Activated naive CD4-positive, alpha-beta T cell treated with anti-CD3 and anti-CD28 coated beads, Interleukin-2, amount 10 ng/mL, durations not matched to agents 7 days and 5 days (primary cell): Measurements from ENCODE around the gene TMEM81.

Source experiments
- CTCF ChIA-PET: fragments of 350-600 bp; sonication (Branson Sonifier 250); formaldehyde crosslinking; loops from one replicate; lab custom pipeline; 2021; ENCODE audit warnings: antibody characterized with exemption; lab: Charles Lee
- DNase-seq: peaks from one replicate; pipeline ENCODE4 v3.0.0-alpha.2; 2020
- H3K27ac Mint-ChIP-seq: one replicate; pipeline ENCODE4 v1.8.0; 2021; ENCODE audit warnings: mild to moderate bottlenecking, moderate library complexity, mixed read lengths
- H3K27me3 Mint-ChIP-seq: one replicate; pipeline ENCODE4 v1.8.0; 2021; ENCODE audit warnings: mild to moderate bottlenecking, mixed read lengths
- H3K36me3 Mint-ChIP-seq: one replicate; pipeline ENCODE4 v1.8.0; 2021; ENCODE audit warnings: mixed read lengths
- H3K4me1 Mint-ChIP-seq: one replicate; pipeline ENCODE4 v1.8.0; 2021; ENCODE audit warnings: mixed read lengths
- H3K4me3 Mint-ChIP-seq: one replicate; pipeline ENCODE4 v1.8.0; 2021; ENCODE audit warnings: mild to moderate bottlenecking, moderate library complexity, mixed read lengths
- H3K9me3 Mint-ChIP-seq: one replicate; pipeline ENCODE4 v1.8.0; 2021; ENCODE audit warnings: mixed read lengths

The TMEM81 gene

GRCh38 chr1:205102404-205102803, 18.1 kb upstream of the TMEM81 start:
- Mint-ChIP-seq H3K36me3 (peaks cover 71% of the 10 kb centered on the region), H3K4me3 (no peak overlapping the region), H3K4me1 (no peaks in the 10 kb centered on the region), H3K27ac (no peak overlapping the region), H3K27me3 (no peaks in the 10 kb centered on the region), H3K9me3 (no peaks in the 10 kb centered on the region)
- CTCF ChIA-PET, result no interaction called here
- DNase-seq, result no peak

GRCh38 chr1:205098242-205098641, 14.0 kb upstream of the TMEM81 start:
- CTCF ChIA-PET, result no interaction called here
- DNase-seq, result no peak
- no peak overlapping the region for H3K27ac Mint-ChIP-seq
- H3K4me3 Mint-ChIP-seq, result no peak overlapping the region
- H3K9me3 Mint-ChIP-seq, result no peaks in the 10 kb centered on the region
- peaks cover 67% of the 10 kb centered on the region for H3K36me3 Mint-ChIP-seq
- H3K4me1 Mint-ChIP-seq, result no peaks in the 10 kb centered on the region
- H3K27me3 Mint-ChIP-seq, result no peaks in the 10 kb centered on the region

- H3K4me1 Mint-ChIP-seq, result no peaks in the 10 kb centered on the region
- H3K36me3 Mint-ChIP-seq, result peaks cover 57% of the 10 kb centered on the region
- CTCF ChIA-PET, result no interaction called here
- no peaks in the 10 kb centered on the region for H3K9me3 Mint-ChIP-seq
- H3K4me3 Mint-ChIP-seq, result no peak overlapping the region
- no peak for DNase-seq
- H3K27me3 Mint-ChIP-seq, result no peaks in the 10 kb centered on the region
- H3K27ac Mint-ChIP-seq, result peak overlapping the region; percentile 60
Observed at GRCh38 chr1:205095422-205095821, 11.2 kb upstream of the TMEM81 start.

DNA sequence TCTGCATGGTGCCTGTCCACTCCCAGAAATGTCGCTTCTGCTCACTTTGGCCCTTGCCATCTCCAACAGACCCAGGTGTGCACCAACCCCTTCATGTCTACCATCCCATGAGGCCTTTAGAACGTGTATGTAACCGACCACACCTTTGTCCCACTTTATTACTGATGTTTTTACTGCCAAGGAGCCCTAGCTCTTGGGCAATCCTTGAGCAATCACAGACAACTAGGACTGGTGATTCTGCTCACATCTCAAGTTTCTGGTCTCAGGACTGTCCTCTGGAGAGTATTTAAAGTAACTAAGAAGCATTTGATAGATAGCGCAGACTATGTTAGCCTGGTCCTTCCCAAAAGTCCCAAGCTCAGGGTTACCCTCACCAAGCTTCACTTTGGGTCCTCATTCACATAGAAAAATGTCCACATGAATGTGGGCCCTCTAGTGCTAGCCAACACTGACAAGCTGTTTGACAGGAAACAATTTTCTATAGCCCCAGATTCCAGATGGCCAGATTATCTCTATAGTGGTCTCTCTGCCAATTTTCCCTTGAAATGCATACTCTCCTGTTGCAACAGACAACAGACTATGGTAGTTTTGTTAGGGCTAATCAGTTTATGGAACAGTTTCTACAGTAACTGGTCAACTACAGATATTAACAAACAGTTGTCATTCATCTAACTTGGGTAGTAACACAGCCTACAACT, 6.9 kb upstream of the TMEM81 start:
- Mint-ChIP-seq H3K36me3 (peaks cover 53% of the 10 kb centered on the region), H3K4me3 (no peak overlapping the region), H3K27ac (no peak overlapping the region), H3K27me3 (no peaks in the 10 kb centered on the region), H3K4me1 (no peaks in the 10 kb centered on the region), H3K9me3 (no peaks in the 10 kb centered on the region)
- CTCF ChIA-PET, result no interaction called here
- no peak for DNase-seq

DNA sequence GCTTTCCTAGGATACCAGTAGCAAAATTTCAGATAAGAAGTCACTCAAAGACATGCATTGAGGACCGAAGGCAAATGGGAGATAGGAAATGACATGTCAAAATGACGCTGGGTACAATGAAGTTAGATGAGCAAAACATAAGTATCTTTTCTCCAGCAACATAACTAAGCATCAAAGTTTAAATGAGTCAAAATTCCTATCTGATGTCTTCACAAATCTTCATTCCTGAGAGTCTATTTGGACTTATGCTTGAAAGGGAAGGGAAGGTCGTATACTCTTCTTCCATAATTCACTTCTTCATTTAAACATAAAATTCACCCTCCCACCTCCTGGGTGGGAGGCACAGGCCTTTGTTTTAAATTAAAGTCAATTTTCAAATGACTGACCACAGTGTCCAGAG, 4.1 kb upstream of the TMEM81 start:
- H3K4me1 Mint-ChIP-seq, result no peaks in the 10 kb centered on the region
- H3K4me3 Mint-ChIP-seq, result no peak overlapping the region
- no peaks in the 10 kb centered on the region for H3K27me3 Mint-ChIP-seq
- H3K36me3 Mint-ChIP-seq, result peaks cover 58% of the 10 kb centered on the region
- no peaks in the 10 kb centered on the region for H3K9me3 Mint-ChIP-seq
- no peak for DNase-seq
- CTCF ChIA-PET, result interaction anchor here (2.0 kb wide), 1 partner anchor 27 kb away, joined by 5 read pairs; no protein-coding TSS in a partner anchor
- H3K27ac Mint-ChIP-seq, result no peak overlapping the region

DNA sequence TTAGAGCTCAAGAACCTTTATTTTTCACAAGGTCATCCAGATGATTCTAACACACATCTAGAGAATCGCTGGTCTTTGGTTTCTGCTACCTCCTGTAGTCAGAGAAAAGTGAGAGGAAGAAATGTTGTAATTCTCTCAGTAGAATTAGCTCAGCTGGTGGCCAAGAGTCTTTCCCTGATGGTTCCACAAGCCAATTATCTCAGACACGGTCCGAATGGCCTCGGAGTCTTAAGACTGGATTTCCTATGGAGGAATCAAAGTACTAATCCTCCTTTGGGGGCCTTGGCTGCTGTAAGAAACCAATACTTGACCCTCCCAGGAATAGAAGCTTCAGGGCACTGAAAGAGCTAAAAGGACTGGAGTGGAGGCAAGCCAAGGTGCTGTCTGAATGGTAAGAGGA, 1.8 kb downstream of the TMEM81 start:
- CTCF ChIA-PET, result no interaction called here
- H3K36me3 Mint-ChIP-seq, result peaks cover 27% of the 10 kb centered on the region

DNA sequence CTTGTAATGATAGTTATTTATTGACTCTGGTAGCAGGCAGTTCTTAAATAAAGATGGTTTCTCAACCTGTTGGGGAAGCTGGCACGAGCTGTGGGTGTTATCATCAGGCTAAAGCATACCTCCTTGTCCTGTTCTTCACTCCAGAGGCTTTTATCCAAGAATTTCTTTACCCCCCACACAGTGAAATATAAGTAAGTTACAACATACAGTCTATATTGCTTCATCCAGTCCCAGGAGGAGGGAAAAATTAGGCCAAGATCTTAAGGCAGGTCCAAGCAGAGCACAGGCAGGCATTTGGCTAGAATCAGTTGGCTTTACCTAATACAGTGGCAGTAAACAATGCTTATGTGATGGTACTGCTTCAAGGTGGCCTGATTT, 6.3 kb downstream of the TMEM81 start:
- Mint-ChIP-seq H3K27ac (no peak overlapping the region), H3K4me3 (no peak overlapping the region), H3K9me3 (no peaks in the 10 kb centered on the region), H3K27me3 (peaks cover 12% of the 10 kb centered on the region), H3K4me1 (no peaks in the 10 kb centered on the region), H3K36me3 (no peaks in the 10 kb centered on the region)
- no peak for DNase-seq
- CTCF ChIA-PET, result no interaction called here

More for the DNA sequence above, 1.8 kb downstream of the TMEM81 start:
- Mint-ChIP-seq H3K4me1 (no peaks in the 10 kb centered on the region), H3K9me3 (no peaks in the 10 kb centered on the region), H3K4me3 (no peak overlapping the region), H3K27ac (no peak overlapping the region), H3K27me3 (no peaks in the 10 kb centered on the region)
- DNase-seq, result no peak

GRCh38 chr1:205077158-205077933, 6.9 kb downstream of the TMEM81 start:
- Mint-ChIP-seq H3K4me3 (no peak overlapping the region), H3K9me3 (no peaks in the 10 kb centered on the region), H3K27ac (no peak overlapping the region), H3K27me3 (peaks cover 12% of the 10 kb centered on the region), H3K36me3 (no peaks in the 10 kb centered on the region), H3K4me1 (no peaks in the 10 kb centered on the region)
- DNase-seq, result no peak
- CTCF ChIA-PET, result interaction anchor here (1.1 to 7.7 kb wide), 2 partner anchors 15 to 177 kb away, joined by 4 to 56 read pairs; no protein-coding TSS in a partner anchor

DNA sequence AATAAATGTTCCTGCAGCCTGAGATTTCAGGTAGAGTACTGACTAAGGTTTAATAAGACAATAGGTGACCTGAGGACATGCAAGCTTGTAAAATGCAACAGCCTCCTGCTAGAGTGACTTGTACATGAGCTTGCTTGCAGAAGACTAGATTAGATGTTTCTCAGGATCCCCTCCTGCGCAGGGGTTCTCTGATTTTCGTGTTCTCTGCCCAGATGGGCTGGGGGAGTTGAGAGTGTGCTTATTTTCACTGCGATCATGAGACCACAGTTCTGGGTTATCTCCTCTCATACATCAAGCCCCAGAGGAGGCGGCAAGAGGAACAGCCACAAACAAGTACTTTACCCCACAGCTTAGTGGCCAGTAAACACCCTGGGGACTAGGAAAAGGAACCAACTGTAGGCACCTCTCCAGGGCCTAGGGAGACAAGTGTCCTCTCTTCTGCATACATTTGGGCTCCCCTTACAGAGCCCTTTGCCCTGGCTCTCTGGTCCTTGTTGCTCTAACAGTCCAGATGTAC, 8.0 kb downstream of the TMEM81 start:
- no peaks in the 10 kb centered on the region for H3K9me3 Mint-ChIP-seq
- no peak for DNase-seq
- H3K27me3 Mint-ChIP-seq, result peaks cover 12% of the 10 kb centered on the region
- no peaks in the 10 kb centered on the region for H3K36me3 Mint-ChIP-seq
- CTCF ChIA-PET, result interaction anchor here (1.1 to 7.7 kb wide), 2 partner anchors 14 to 178 kb away, joined by 4 to 56 read pairs; no protein-coding TSS in a partner anchor
- H3K4me1 Mint-ChIP-seq, result no peaks in the 10 kb centered on the region
- H3K4me3 Mint-ChIP-seq, result no peak overlapping the region
- H3K27ac Mint-ChIP-seq, result no peak overlapping the region

DNA sequence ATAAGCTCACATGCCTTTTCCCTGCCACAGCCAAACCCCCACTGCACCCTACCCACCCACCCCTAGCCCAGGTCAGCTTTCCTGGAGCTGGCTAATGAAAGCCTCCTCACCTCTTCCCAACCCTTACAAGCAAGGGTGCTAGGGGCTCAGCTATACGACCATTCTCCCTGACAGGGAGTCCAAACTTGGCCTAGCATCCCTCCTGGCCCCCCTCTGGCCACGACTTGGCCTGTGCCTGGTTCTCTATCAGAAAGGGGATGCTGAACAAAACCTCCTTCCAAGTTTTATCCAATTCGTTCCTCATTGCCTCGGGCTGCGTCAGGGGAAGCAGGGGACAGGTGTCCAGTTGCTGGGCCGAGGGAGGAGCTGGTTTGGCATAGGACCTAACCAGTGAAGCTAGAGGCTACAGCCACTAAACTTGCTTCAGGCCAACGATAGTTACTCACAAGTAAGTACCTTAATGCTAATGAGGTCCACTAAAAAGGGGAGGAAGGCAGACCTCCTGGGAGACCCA, 8.6 kb downstream of the TMEM81 start:
- DNase-seq, result no peak
- no peaks in the 10 kb centered on the region for H3K4me1 Mint-ChIP-seq
- CTCF ChIA-PET, result interaction anchor here (1.2 to 7.7 kb wide), 2 partner anchors 13 to 177 kb away, joined by 3 to 56 read pairs; no protein-coding TSS in a partner anchor
- H3K27ac Mint-ChIP-seq, result no peak overlapping the region
- H3K27me3 Mint-ChIP-seq, result peaks cover 12% of the 10 kb centered on the region
- no peaks in the 10 kb centered on the region for H3K36me3 Mint-ChIP-seq
- no peaks in the 10 kb centered on the region for H3K9me3 Mint-ChIP-seq
- no peak overlapping the region for H3K4me3 Mint-ChIP-seq

DNA sequence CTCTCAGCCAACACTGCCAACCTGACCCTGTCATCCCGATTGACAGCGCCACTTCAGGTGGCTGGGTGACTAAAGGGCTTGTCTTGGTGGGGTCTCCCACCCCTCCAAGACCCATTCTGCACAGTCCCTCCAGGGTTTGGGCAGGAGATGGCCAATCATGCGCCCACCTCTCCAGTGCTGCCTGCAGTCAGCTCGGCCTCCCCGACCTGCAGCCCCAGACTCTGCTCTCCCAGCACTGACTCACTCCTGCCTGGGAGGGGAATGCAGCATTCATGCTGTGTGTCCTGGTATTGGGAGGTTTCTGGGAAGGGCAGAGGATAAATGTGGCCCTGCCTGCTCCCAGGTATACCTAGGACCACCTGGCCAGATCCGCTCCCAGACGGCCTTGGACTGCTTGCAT, 9.7 kb downstream of the TMEM81 start:
- H3K4me3 Mint-ChIP-seq, result no peak overlapping the region
- CTCF ChIA-PET, result interaction anchor here (7.7 kb wide), 1 partner anchor 12 kb away, joined by 56 read pairs; no protein-coding TSS in a partner anchor
- H3K9me3 Mint-ChIP-seq, result no peaks in the 10 kb centered on the region
- H3K4me1 Mint-ChIP-seq, result no peaks in the 10 kb centered on the region
- no peak overlapping the region for H3K27ac Mint-ChIP-seq
- peaks cover 12% of the 10 kb centered on the region for H3K27me3 Mint-ChIP-seq
- no peaks in the 10 kb centered on the region for H3K36me3 Mint-ChIP-seq
- no peak for DNase-seq

DNA sequence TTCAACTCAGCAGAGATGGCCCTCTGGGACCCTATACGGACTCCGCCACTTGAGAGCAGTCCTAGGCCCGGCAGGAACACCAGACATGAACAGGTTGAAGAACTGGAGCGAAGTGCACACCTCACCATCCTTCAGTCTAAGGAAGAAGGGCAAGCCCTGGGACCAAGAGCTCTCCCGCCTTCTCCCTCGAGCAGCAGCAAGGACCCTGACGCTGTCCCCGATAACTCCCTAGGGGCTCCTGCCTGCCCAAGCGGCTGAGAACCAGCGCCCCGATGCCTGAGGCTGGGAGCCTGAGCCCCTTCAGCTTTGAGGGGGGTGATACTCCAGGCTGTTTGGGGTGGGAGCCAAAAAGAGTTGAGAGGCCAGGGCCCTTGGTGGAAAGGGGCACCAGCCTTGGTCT, 10.2 kb downstream of the TMEM81 start:
- H3K36me3 Mint-ChIP-seq, result no peaks in the 10 kb centered on the region
- H3K27me3 Mint-ChIP-seq, result peaks cover 12% of the 10 kb centered on the region
- H3K27ac Mint-ChIP-seq, result no peak overlapping the region
- DNase-seq, result no peak
- CTCF ChIA-PET, result interaction anchor here (7.7 kb wide), 1 partner anchor 12 kb away, joined by 56 read pairs; no protein-coding TSS in a partner anchor
- H3K4me3 Mint-ChIP-seq, result no peak overlapping the region
- H3K9me3 Mint-ChIP-seq, result no peaks in the 10 kb centered on the region
- H3K4me1 Mint-ChIP-seq, result no peaks in the 10 kb centered on the region

- H3K27me3 Mint-ChIP-seq, result peaks cover 12% of the 10 kb centered on the region
- no peaks in the 10 kb centered on the region for H3K4me1 Mint-ChIP-seq
- CTCF ChIA-PET, result interaction anchor here (7.7 kb wide), 1 partner anchor 11 kb away, joined by 56 read pairs; no protein-coding TSS in a partner anchor
- H3K9me3 Mint-ChIP-seq, result no peaks in the 10 kb centered on the region
- no peak for DNase-seq
- no peak overlapping the region for H3K27ac Mint-ChIP-seq
- H3K36me3 Mint-ChIP-seq, result no peaks in the 10 kb centered on the region
- H3K4me3 Mint-ChIP-seq, result no peak overlapping the region
Observed at GRCh38 chr1:205073511-205073910, 10.7 kb downstream of the TMEM81 start.

DNA sequence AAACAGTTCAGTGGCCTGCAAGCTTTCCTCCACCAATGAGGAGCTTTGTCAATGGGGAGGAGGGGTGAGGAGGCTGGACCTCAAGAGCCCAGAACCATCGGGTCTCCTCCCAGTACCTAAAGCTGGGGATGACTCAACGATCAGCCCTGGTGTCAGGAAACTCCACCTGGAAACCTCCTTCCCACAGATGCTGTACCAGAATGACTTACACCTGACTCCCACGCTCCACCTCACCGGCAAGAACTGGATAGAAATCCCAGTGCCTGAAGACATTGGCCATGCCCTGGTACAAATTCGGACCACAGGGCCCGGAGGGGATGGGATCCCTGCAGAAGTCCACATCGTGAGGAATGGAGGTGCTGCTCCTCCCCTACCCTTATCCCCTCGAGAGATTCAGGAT, 11.4 kb downstream of the TMEM81 start:
- Mint-ChIP-seq H3K9me3 (no peaks in the 10 kb centered on the region), H3K27ac (no peak overlapping the region), H3K4me1 (no peaks in the 10 kb centered on the region), H3K27me3 (peaks cover 12% of the 10 kb centered on the region), H3K4me3 (no peak overlapping the region), H3K36me3 (no peaks in the 10 kb centered on the region)
- CTCF ChIA-PET, result interaction anchor here (7.7 kb wide), 1 partner anchor 11 kb away, joined by 56 read pairs; no protein-coding TSS in a partner anchor
- DNase-seq, result no peak
